HG03354 (cell line): ENCODE measurements around the gene DTD1.

Source experiments
- ATAC-seq: cut with Tn5 transposase; IDR thresholded peaks from one replicate; pipeline ENCODE4 v1.9.1; 2021; ENCODE audit warnings: mild to moderate bottlenecking; ENCODE audit not compliant: unreplicated experiment, poor library complexity, severe bottlenecking

Gene DTD1

DNA sequence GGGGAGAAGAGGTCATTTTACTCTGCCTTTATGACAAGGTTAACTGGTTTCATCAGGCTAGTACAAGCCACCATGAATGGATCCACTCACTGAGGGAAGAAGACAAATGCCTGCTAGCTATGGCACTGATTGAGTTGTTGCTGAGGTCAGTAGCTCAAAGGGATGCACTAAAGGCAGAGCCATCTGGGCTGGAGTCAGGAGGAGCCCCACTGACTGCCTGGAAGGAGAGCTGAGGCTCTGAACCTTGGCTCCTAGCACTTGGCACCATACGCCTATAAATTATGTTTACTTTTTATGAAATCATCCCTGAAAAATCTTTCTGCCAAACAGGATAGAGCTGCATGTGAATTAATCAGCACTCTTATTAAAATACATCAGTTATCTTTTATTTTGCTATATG lies 104.6 kb downstream of the DTD1 start:
- no peak for ATAC-seq

- ATAC-seq: no peak
Measured at GRCh38 chr20:18694071-18694470, 106.2 kb downstream of the DTD1 start.

GRCh38 chr20:18695175-18695574 lies 107.3 kb downstream of the DTD1 start:
- no peak for ATAC-seq

DNA sequence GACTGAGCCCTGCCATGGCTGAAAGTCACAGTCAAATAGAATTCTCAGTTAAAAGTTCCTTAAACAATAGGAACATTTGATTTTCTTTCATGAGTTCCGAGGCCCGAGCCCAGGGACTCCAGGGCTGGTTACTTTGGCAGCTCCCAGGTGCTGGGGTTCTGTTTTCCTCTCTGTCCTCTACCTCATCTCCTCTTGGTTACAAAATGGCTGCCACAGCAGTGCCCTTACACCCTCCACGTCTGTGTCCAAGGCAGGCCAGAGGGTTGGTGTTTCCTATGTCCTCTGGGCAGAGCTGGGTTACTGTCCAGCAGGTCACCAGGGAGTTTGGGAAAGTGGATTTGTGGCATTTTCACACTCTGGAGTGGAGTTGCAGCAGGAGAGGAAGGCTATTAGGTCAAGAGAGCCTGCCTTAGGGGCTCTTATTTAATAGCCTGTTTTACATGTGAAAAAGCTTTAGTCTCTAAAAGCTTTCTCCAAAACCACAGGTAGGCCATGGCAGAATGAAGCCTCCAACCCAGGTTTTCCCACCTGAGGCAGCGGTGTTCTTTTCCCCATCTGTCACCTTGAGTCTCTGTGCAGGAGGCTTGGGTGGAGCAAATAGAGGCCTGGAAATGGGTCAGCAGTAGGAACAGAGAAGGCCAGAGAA lies 111.0 kb downstream of the DTD1 start:
- no peak for ATAC-seq

DNA sequence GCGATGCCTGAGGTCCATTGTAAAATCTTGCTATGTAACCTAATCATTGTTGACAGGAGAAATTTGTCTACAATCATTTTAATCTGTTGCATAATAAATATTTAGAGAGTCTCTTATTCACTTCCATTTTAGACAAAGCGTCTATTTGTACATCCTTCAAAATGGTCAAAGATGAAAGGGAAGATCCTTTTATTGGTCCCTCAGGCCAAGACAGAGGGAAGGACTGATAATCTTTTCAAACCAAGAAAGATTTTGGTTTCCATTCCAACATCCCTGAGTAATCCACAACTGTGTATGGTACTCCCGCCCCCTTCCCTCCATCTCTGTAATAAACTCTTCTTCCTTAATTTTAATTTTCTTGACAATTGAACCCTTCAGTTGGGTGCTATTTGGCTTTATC lies 114.1 kb downstream of the DTD1 start:
- no peak for ATAC-seq

DNA sequence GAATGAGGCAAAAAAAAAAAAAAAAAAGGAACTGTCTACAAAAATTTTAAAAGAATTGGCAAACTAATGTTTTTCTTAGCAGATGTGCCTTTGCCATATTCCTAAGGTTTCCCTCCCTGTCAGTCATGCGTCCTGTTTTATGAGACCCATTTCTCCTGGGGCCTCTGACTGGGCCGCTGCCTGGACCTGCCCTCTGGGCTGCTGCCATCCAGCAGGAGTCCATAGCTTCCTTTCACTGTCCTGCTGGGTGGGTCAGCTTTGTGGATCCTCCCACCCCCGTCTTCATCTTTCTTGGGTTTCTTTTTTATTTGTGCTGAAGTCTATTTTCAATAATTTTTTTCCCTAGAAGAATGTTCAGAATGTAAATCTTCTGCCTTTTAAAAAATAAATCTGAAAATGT lies 114.9 kb downstream of the DTD1 start:
- no peak for ATAC-seq

DNA sequence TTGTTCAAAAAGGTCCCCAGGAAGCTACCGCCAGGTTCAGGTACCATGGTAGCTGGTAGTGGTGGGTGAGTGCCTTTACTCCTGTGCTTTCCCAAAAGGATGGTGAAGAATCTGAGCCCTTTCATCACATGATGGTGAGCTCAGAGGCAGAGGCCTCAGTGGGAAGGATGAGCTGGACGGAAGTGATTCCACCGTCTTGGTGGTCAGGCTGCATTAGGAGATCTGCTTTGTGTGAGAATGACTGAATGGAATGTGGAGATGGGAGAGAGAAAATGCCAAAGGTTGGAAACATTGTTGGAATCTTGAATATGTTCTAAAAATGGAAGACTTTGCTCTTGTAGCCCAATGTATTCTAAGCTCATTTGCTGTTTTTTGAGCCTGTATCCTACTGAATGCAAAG lies 117.6 kb downstream of the DTD1 start:
- ATAC-seq: no peak

DNA sequence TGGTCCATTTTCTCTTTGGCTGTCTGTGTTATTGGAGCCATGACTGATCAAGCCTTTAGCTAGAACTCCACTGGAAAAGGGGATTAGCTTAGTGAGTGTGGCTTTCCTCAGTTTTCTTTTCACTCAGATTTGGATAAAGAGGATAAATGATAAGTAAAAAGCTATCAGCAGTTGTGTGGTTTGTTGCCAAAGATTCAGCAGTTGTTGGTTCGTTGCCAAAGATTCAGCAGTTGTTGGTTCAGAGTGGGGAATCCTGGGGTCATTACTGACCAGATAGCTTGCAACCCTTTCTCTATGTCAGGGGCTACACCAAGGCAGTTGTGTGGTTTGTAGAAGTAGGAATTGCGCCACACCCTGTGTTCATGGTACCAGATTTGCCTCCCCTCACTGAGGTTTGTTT lies 118.1 kb downstream of the DTD1 start:
- ATAC-seq: no peak

DNA sequence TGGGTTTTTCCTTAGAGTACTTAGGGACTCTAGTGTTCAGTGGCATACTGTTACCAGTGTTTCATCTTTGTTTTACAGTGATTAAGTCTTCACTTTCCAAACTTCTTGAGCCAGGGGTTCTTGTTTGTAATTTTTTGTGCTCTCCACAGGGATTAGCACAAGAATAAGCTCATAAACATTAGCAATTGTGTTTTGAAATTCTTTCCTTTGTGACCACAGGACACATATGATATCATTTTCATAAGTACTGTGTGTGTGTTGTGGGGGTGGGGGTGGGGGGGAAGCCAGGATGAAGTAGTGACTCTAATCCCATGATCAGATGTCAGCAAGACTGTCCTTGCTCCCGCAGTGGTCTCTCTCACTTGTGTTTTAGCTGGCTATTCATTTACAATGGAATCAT lies 124.3 kb downstream of the DTD1 start:
- no peak for ATAC-seq

- no peak for ATAC-seq
Measured at GRCh38 chr20:18712882-18713281, 125.0 kb downstream of the DTD1 start.

- ATAC-seq: no peak
Measured at GRCh38 chr20:18715564-18715963, 127.7 kb downstream of the DTD1 start.

DNA sequence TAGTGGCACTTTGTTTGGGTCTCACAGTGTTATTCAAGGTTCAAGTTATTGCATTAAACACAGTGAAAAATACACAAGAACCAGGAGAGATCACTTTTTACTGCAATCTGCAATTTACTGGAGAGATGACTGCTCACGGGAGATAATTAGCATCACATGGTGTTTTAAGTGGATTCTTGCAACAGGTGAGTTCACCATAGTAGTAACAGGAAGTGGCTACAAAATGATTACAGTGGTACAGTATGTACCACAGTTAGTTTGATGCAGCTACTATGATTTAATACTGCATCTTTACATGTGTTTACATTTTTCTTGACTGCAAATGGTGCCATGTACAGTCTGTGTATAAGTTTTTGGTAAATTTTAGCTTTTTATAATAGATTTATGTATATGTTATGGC lies 129.2 kb downstream of the DTD1 start:
- ATAC-seq: no peak

DNA sequence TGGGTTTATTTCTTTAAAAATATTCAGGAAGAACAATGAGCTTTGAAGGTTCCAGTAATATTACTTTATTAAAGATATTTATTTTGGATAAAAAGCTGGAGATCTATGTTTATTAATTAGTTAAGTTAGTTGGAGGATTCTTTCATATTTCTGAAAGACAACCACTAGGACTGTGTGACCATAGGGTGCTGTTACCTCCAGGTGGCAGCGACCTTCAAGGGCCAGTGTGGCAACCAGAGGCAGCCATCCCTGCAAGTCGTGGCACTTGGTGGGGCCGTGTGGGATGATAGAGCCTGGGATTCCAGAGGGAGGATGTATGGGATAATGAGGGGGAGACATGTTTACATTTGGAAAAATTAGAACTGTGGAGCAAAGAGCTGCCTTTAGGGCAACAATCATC lies 130.3 kb downstream of the DTD1 start:
- no peak for ATAC-seq

GRCh38 chr20:18719426-18719825 lies 131.6 kb downstream of the DTD1 start:
- ATAC-seq: no peak

GRCh38 chr20:18721551-18722115 lies 133.8 kb downstream of the DTD1 start:
- no peak for ATAC-seq

DNA sequence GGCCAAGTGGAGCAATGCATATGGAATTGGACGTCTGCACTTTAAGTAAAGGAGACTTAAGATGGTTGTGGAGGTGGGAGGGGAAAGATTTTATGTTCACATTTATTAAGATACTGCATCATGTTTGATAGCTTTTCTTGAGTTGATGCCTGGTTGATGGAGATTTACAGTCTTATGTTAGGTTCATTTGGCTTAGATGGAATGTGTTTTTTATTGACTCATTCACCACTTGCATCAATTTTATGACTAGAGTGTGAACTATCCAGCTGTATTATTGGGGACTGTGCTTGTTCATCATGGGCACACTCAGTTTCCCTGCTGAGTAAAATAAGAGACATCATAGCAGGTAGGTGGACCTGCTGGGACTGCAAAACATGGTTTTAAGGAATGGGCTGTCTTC lies 134.5 kb downstream of the DTD1 start:
- ATAC-seq: no peak

DNA sequence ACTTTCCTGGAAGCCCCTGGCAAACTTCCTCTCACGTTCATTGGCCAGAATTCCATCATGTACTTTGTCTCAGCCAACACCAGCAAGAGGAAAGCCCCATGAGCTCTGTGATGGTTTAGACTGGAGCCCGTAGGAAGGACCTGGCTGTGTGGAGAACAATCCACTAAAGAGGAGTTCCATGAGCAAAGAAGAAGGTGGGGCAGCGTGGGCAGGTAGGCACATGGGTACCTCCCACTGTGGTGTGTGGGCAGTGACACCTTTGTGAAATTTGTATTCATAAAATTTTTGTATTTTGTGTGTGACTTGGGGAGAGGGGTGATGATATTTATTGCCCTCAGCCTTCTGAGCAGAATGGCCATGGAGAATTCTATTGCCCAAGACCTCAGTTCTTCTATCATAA lies 136.2 kb downstream of the DTD1 start:
- ATAC-seq: no peak

DNA sequence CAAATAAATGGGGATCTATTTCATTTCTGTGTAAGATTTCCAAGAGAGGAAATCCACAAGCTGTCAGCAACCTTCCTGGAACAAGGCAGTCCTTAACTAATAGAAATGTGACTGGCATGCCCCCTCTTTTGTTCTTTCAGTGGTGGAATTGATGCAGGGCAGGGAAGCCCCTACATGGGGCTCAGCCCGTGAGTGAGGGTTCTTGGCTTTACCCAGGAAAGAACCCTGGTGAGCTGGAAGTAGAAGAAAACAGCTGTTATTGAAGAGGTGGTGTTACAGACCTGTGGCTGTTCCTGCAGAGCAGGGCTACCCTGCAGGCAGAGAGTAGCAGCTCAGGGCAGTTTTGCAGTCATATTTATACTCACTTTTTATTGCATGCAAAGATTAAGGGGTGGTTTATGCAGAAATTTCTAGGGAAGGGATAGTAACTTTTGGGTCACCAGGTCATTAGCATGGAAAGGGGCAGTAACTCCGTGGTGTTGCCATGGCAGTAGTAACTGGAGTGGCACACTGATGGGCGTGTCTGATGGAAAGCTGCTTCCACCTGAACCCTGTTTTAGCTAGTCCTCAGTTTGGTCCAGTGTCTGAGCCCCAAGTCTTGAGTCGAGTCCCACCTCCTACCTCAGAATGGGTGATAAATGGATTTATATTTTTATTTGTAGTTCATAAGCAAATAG lies 137.1 kb downstream of the DTD1 start:
- ATAC-seq: no peak

DNA sequence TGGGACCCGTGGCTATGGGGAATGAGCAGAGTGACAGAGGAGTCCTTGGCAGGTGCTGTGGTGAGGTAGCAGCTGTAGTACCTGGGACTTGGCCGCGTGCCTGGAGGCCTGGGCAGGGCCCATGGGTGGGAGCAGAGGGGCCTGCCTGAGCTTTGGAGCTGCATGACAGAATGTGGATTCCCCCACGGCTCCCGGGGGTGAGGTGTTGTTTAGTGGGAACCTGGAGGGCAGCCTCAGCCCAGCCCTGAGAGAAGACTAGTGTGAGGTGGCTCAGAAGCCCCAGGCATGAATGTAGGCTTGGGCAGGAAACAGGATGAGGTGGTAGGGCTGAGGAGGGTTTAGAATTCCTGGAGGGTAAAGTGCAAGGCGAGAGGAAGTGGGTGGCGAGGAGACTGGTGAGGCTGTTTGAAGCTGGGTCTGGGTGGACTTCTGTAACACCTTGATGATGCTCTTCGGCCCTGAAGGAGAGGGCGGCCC lies 139.2 kb downstream of the DTD1 start:
- no peak for ATAC-seq

DNA sequence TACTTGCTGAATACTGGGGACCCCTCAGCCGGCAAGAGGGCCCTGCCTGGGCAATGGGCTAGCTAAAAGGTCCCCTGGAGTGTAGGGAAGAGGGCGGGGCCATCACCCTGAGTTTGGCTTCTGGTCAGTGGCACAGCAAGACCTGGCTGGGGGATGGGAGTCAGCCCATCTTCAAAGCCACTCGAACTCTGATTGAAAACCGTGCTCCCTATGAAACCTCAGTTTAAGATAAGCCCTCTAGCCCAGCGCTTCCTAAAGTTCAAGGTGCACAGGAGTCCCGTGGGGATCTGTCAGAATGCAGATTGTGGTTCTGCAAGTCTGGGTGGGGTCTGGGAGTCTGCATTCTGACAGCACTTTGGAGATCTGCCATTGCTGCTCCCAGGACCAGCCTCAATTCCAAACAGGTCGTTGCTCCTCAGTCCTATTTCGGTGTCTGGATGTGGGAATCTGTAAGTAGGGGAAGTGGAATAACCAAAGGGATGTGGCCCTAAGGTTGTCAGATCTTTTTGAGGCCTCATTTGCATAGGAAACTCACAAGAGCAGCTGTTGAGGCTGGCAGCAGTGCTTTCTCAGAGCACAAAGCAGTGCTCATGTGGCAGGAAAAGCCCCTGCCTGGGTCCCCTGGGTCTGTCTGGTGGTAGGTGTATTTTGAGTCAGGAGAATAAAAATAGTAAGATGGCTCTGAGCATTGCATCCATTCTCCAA lies 140.5 kb downstream of the DTD1 start:
- peak; percentile 96 for ATAC-seq

DNA sequence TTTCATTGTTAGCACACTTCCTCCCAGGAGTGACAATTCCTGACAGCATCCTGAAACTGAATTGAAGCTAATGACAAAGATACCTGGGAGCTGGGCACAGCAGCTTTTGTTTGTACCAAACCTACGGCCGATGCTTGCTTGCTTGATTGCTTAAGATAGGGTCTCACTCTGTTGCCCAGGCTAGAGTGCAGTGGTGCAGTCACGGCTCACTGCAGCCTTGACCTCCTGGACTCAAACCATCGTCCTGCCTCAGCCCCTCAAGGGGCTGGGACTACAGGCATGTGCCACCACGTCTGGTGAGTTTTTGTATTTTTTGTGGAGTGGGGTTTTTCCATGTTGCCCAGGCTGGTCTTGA lies 141.0 kb downstream of the DTD1 start:
- peak; percentile 52 for ATAC-seq
